ENCODE results near the gene FRAS1. TPM values are rescaled to one million over a fixed set of nuclear protein-coding genes. Genes with fewer than 3 reads are reported as not detected.

FRAS1 gene
- total and polyA plus RNA-seq, 2 of the 8 experiments (the other 6 are each of a cell fraction or from before 2014, with no cell fraction given), result 38.5 to 109 TPM

DNA sequence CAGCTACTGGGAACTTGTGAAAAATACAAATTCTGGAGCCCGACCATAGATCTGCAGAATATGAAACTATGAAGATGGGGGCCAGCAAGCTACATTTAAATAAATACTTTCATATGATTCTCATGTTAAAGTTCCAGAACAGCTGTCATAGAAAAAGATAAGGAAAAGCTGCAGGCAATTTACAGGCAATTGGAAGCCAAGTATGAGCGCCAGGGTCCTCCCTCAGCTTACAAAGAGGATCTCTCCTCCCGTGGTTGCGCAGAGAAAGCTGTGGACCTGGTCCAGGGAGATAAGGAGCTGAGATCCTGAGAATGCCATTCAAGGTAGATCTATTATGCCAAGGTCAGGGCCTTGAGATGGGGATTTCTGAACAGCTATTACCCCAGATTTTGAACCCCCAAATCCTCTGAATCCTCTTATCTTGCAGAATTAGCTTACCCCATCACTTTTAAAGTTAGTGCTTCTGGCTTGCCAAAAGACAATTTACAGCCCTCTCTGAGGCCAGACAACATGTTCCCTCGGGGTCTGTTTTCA, 25.6 kb upstream of the FRAS1 start:
- Histone ChIP-seq H3K9ac (replicated peaks in 1 of 4; ENCODE audit: extremely low read depth in 1 of 4, low read depth in 3 of 4, low read length in 3 of 4) (no peak overlapping the region), H4K20me1 (replicated peaks in 1 of 2; ENCODE audit: control insufficient read depth in 1 of 2, insufficient read depth in 2 of 2, low read length in 2 of 2) (no peaks in the 10 kb centered on the region), H2BK15ac (ENCODE audit: low read length) (no peak overlapping the region), H3K36me3 (ENCODE audit: control insufficient read depth in 2 of 4, insufficient read depth in 4 of 4, low read length in 3 of 4) (no peaks in the 10 kb centered on the region), H2AFZ (ENCODE audit: low read length) (no peak overlapping the region), H3K4ac (replicated peaks; ENCODE audit: insufficient read length, low read depth, low read length) (no peak overlapping the region), H2BK12ac (ENCODE audit: low read depth, low read length) (no peak overlapping the region), H2BK5ac (ENCODE audit: low read depth, low read length) (no peak overlapping the region), H3K27me3 (replicated peaks in 1 of 4; ENCODE audit: control insufficient read depth in 3 of 4, extremely low read depth in 1 of 4, insufficient read depth in 3 of 4, low read length in 3 of 4) (no peaks in the 10 kb centered on the region), H4K8ac (ENCODE audit: extremely low read depth, insufficient read depth, low read length) (no peak overlapping the region), H3K79me2 (ENCODE audit: control insufficient read depth in 1 of 2, insufficient read depth in 2 of 2, low read length in 2 of 2) (no peaks in the 10 kb centered on the region), H3K14ac (ENCODE audit: insufficient read length) (no peak overlapping the region), H4K91ac (replicated peaks; ENCODE audit: insufficient read length, low read length) (no peak overlapping the region), H3K9me3 (ENCODE audit: insufficient read depth in 2 of 2, low read depth in 1 of 2, low read length in 1 of 2) (no peaks in the 10 kb centered on the region), H3K18ac (ENCODE audit: extremely low read depth, low read length) (no peak overlapping the region), H3K23ac (ENCODE audit: insufficient read length) (no peak overlapping the region), H4K5ac (ENCODE audit: insufficient read length, low read depth, low read length) (no peak overlapping the region), H3K4me1 (replicated peaks in 1 of 4; ENCODE audit: control insufficient read depth in 3 of 4, insufficient read depth in 4 of 4, low read length in 3 of 4) (peaks cover 0 to 5% (median 0%) of the 10 kb centered on the region in 4 experiments; a peak in 1 of 7 replicates), H3K27ac (ENCODE audit: low read depth, low read length) (no peak overlapping the region), H3K4me2 (ENCODE audit: insufficient read depth in 1 of 2, low read depth in 2 of 2, low read length in 2 of 2) (no peak overlapping the region), H2BK20ac (ENCODE audit: low read length) (no peak overlapping the region), H3K56ac (replicated peaks; ENCODE audit: insufficient read length, low read depth, low read length) (no peak overlapping the region), H2BK120ac (replicated peaks; ENCODE audit: low read depth, low read length) (no peak overlapping the region), H2AK5ac (ENCODE audit: low read depth, low read length) (no peak overlapping the region), H3K23me2 (ENCODE audit: low read depth, low read length) (no peaks in the 10 kb centered on the region), H3K4me3 (ENCODE audit: extremely low read depth in 1 of 4, insufficient read depth in 2 of 4, low read depth in 3 of 4, low read length in 4 of 4) (no peak overlapping the region), H3K79me1 (ENCODE audit: low read depth, low read length) (no peaks in the 10 kb centered on the region)
- ChIA-PET POLR2A (ENCODE audit: partially characterized antibody) (interaction anchor here (1.0 to 1.2 kb wide), 2 partner anchors 14 to 25 kb away, joined by 3 read pairs; no protein-coding TSS in a partner anchor), CTCF (ENCODE audit: partially characterized antibody) (interaction anchor here (0.6 to 2.1 kb wide), 7 partner anchors 13 to 276 kb away, joined by 3 to 7 read pairs (median 4); no protein-coding TSS in a partner anchor)
- WGBS, 2 experiments (ENCODE audit: extremely low coverage in 1 of 2, insufficient coverage in 1 of 2, insufficient read length in 1 of 2, insufficient replicate concordance in 2 of 2, low coverage in 1 of 2, low lambda C conversion rate in 2 of 2, missing lambda C conversion rate in 1 of 2), result 90% methylated on average over 5 of the region's 5 CpGs; no CpG with 5 or more reads in 1 of the 2 experiments
- no peak for DNase-seq (ENCODE audit: low read depth in 1 of 2, low spot score in 2 of 2)
- no peak for FAIRE-seq
- TF ChIP-seq KDM4A (IDR thresholded peaks at IDR 0.05; ENCODE audit: low read depth, low read length, severe bottlenecking) (no peak), POLR2A (IDR thresholded peaks at IDR 0.05; ENCODE audit: control extremely low read depth in 1 of 2, low read depth in 2 of 2, low read length in 2 of 2) (no peak), CBX5 (IDR thresholded peaks at IDR 0.05; ENCODE audit: low read depth, low read length) (no peak), MAFK (IDR thresholded peaks at IDR 0.05; ENCODE audit: low read depth, low read length) (no peak), CREB1 (IDR thresholded peaks at IDR 0.05) (no peak), POLR2AphosphoS5 (IDR thresholded peaks at IDR 0.05; ENCODE audit: low read depth, low read length) (no peak), RNF2 (IDR thresholded peaks at IDR 0.05; ENCODE audit: borderline replicate concordance, low read depth, low read length, missing control alignments, poor library complexity, severe bottlenecking) (no peak), ASH2L (IDR thresholded peaks at IDR 0.05; ENCODE audit: low read length) (no peak), TAF7 (optimal IDR thresholded peaks at IDR 0.05; ENCODE audit: borderline replicate concordance, low read depth, low read length) (no peak), SIN3A (conservative IDR thresholded peaks at IDR 0.05 in 1 of 2, IDR thresholded peaks at IDR 0.05 in 1 of 2; ENCODE audit: low read depth in 1 of 2, low read length in 2 of 2) (no peak), EZH2 (IDR thresholded peaks at IDR 0.05; ENCODE audit: low read depth, low read length, severe bottlenecking) (no peak), BRCA1 (IDR thresholded peaks at IDR 0.05; ENCODE audit: low read depth, low read length) (no peak), NRF1 (IDR thresholded peaks at IDR 0.05; ENCODE audit: low read depth, low read length) (no peak), FOSL1 (IDR thresholded peaks at IDR 0.05; ENCODE audit: insufficient read depth, low read depth, low read length) (no peak)

Data from H1 (cell line).